Measurements from ENCODE around the gene RPS4Y2. TPM values are rescaled to one million over a fixed set of nuclear protein-coding genes. Genes with fewer than 3 reads are reported as not detected.

The RPS4Y2 gene
- total and polyA plus RNA-seq, 2 of the 13 experiments (the other 11 are each of a cell fraction or from before 2014, with no cell fraction given) = not detected

GRCh38 chrY:20798351-20799049 is 42.6 kb downstream of the RPS4Y2 start:
- intact Hi-C loops (cut with micrococcal nuclease; ENCODE audit: unreplicated experiment) (no loop called here), in situ Hi-C loops (cut with HindIII; ENCODE audit: extremely low pct_ligation_motif_present, low pct_unique_long_range_greater_than_20kb) (no loop called here)
- ChIA-PET POLR2A (no interaction called here), CTCF (ENCODE audit: low intra/inter-chr PET ratio, low total read pairs) (no interaction called here)
- H3K36me3 ChIP-seq (replicated peaks in 1 of 2; ENCODE audit: control insufficient read depth in 1 of 2, insufficient read depth in 2 of 2, low read length in 2 of 2) = no peaks in the 10 kb centered on the region
- no peak overlapping the region for H3K9ac ChIP-seq (ENCODE audit: insufficient read depth, low read depth, low read length)
- WGBS (ENCODE audit: low lambda C conversion rate) = under 1% methylated on average over 14 of the region's 22 CpGs
- no peaks in the 10 kb centered on the region for H3K79me2 ChIP-seq (ENCODE audit: insufficient read depth, low read length)
- H3K4me3 ChIP-seq (replicated peaks in 1 of 3; ENCODE audit: insufficient read depth in 1 of 3, low read depth in 2 of 3, low read length in 3 of 3) = peak overlapping the region; percentile 21 to 43 (median 38); a peak in 5 of 6 replicates
- H3K9me3 ChIP-seq (ENCODE audit: low read length) = peaks cover 23% of the 10 kb centered on the region
- TF ChIP-seq TARDBP (CRISPR knock-in tag; IDR thresholded peaks at IDR 0.05) (no peak), ZNF230 (CRISPR knock-in tag; IDR thresholded peaks at IDR 0.05) (no peak), ZNF605 (CRISPR knock-in tag; IDR thresholded peaks at IDR 0.05) (no peak), ZNF180 (CRISPR knock-in tag; IDR thresholded peaks at IDR 0.05; ENCODE audit: borderline replicate concordance, low read depth) (no peak), BRCA1 (CRISPR knock-in tag; IDR thresholded peaks at IDR 0.05) (no peak), MED8 (CRISPR knock-in tag; IDR thresholded peaks at IDR 0.05; ENCODE audit: insufficient replicate concordance) (no peak), ZNF800 (CRISPR knock-in tag; IDR thresholded peaks at IDR 0.05) (no peak), SMARCE1 (IDR thresholded peaks at IDR 0.05; ENCODE audit: borderline replicate concordance) (no peak), ZNF674 (CRISPR knock-in tag; IDR thresholded peaks at IDR 0.05; ENCODE audit: low read depth) (no peak), ZNF644 (CRISPR knock-in tag; IDR thresholded peaks at IDR 0.05; ENCODE audit: low read depth) (no peak), ETV6 (CRISPR knock-in tag; conservative IDR thresholded peaks at IDR 0.05) (no peak), ZFP90 (CRISPR knock-in tag; IDR thresholded peaks at IDR 0.05; ENCODE audit: borderline replicate concordance) (no peak), FOXP4 (CRISPR knock-in tag; IDR thresholded peaks at IDR 0.05) (no peak), SETDB1 (CRISPR knock-in tag; IDR thresholded peaks at IDR 0.05; ENCODE audit: borderline replicate concordance) (no peak), ZNF816 (CRISPR knock-in tag; IDR thresholded peaks at IDR 0.05; ENCODE audit: borderline replicate concordance) (no peak), TCF7 (IDR thresholded peaks at IDR 0.05; ENCODE audit: low read depth) (no peak)
- TF ChIP-seq, protein P1, sequence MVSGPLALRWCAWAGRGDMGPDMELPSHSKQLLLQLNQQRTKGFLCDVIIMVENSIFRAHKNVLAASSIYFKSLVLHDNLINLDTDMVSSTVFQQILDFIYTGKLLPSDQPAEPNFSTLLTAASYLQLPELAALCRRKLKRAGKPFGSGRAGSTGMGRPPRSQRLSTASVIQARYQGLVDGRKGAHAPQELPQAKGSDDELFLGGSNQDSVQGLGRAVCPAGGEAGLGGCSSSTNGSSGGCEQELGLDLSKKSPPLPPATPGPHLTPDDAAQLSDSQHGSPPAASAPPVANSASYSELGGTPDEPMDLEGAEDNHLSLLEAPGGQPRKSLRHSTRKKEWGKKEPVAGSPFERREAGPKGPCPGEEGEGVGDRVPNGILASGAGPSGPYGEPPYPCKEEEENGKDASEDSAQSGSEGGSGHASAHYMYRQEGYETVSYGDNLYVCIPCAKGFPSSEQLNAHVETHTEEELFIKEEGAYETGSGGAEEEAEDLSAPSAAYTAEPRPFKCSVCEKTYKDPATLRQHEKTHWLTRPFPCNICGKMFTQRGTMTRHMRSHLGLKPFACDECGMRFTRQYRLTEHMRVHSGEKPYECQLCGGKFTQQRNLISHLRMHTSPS (CRISPR knock-in tag; IDR thresholded peaks at IDR 0.05; ENCODE audit: low read depth) = no peak
- no peak overlapping the region for H3K27ac ChIP-seq (ENCODE audit: extremely low read length, insufficient read depth, low read length)
- ATAC-seq = peak; percentile 85
- peak overlapping the region; percentile 27 for H2AFZ ChIP-seq (ENCODE audit: low read length)
- no peak for FAIRE-seq
- DNase-seq (ENCODE audit: low spot score) = no peak
- H4K20me1 ChIP-seq (ENCODE audit: insufficient read depth, low read length) = no peaks in the 10 kb centered on the region
- H3K4me2 ChIP-seq (ENCODE audit: low read depth, low read length) = peak overlapping the region; percentile 76
- no peaks in the 10 kb centered on the region for H3K4me1 ChIP-seq (ENCODE audit: insufficient read depth, low read length)
- no TSS peak for BruUV-seq (replicated peaks)
- H3K27me3 ChIP-seq (ENCODE audit: control insufficient read depth in 1 of 2, insufficient read depth in 2 of 2, low read length in 2 of 2) = no peaks in the 10 kb centered on the region

Data from HepG2 (cell line).